ENCODE results near the gene TMEM178B. TPM values are rescaled to one million over a fixed set of nuclear protein-coding genes. Genes with fewer than 3 reads are reported as not detected.

TMEM178B gene
- total RNA-seq, 1 donor from 2014 or later = 49.8 TPM

- no peak overlapping the region for H3K4me3 Mint-ChIP-seq (ENCODE audit: unreplicated experiment)
- DNase-seq = no peak
- H3K27ac Mint-ChIP-seq (ENCODE audit: unreplicated experiment) = no peak overlapping the region
- no peak for TF ChIP-seq CTCF (IDR thresholded peaks at IDR 0.05; ENCODE audit: partially characterized antibody, unreplicated experiment)
- peaks cover 2% of the 10 kb centered on the region for H3K27me3 Mint-ChIP-seq (ENCODE audit: unreplicated experiment)
- peaks cover 10% of the 10 kb centered on the region for H3K4me1 Mint-ChIP-seq (ENCODE audit: low read depth, unreplicated experiment)
- peaks cover 15% of the 10 kb centered on the region for H3K36me3 Mint-ChIP-seq (ENCODE audit: unreplicated experiment)
- peaks cover 4% of the 10 kb centered on the region for H3K9me3 Mint-ChIP-seq (ENCODE audit: unreplicated experiment)
Observed at GRCh38 chr7:141430455-141431139, 356.7 kb downstream of the TMEM178B start.

GRCh38 chr7:141431140-141431479 is 357.2 kb downstream of the TMEM178B start:
- H3K27me3 Mint-ChIP-seq (ENCODE audit: unreplicated experiment) = peaks cover 2% of the 10 kb centered on the region
- no peak for DNase-seq
- H3K36me3 Mint-ChIP-seq (ENCODE audit: unreplicated experiment) = peaks cover 12% of the 10 kb centered on the region
- H3K9me3 Mint-ChIP-seq (ENCODE audit: unreplicated experiment) = peaks cover 4% of the 10 kb centered on the region
- TF ChIP-seq CTCF (IDR thresholded peaks at IDR 0.05; ENCODE audit: partially characterized antibody, unreplicated experiment) = no peak
- no peak overlapping the region for H3K27ac Mint-ChIP-seq (ENCODE audit: unreplicated experiment)
- no peak overlapping the region for H3K4me3 Mint-ChIP-seq (ENCODE audit: unreplicated experiment)
- peaks cover 10% of the 10 kb centered on the region for H3K4me1 Mint-ChIP-seq (ENCODE audit: low read depth, unreplicated experiment)

GRCh38 chr7:141431711-141432110 is 357.8 kb downstream of the TMEM178B start:
- Mint-ChIP-seq H3K27me3 (ENCODE audit: unreplicated experiment) (peaks cover 2% of the 10 kb centered on the region), H3K9me3 (ENCODE audit: unreplicated experiment) (peaks cover 1% of the 10 kb centered on the region), H3K36me3 (ENCODE audit: unreplicated experiment) (peaks cover 8% of the 10 kb centered on the region), H3K4me3 (ENCODE audit: unreplicated experiment) (no peak overlapping the region), H3K4me1 (ENCODE audit: low read depth, unreplicated experiment) (peaks cover 10% of the 10 kb centered on the region), H3K27ac (ENCODE audit: unreplicated experiment) (no peak overlapping the region)
- DNase-seq = no peak
- TF ChIP-seq CTCF (IDR thresholded peaks at IDR 0.05; ENCODE audit: partially characterized antibody, unreplicated experiment) = no peak

GRCh38 chr7:141433698-141434097 is 359.8 kb downstream of the TMEM178B start:
- Mint-ChIP-seq H3K36me3 (ENCODE audit: unreplicated experiment) (no peaks in the 10 kb centered on the region), H3K4me3 (ENCODE audit: unreplicated experiment) (no peak overlapping the region), H3K27me3 (ENCODE audit: unreplicated experiment) (peaks cover 2% of the 10 kb centered on the region), H3K9me3 (ENCODE audit: unreplicated experiment) (peaks cover 1% of the 10 kb centered on the region), H3K4me1 (ENCODE audit: low read depth, unreplicated experiment) (peaks cover 10% of the 10 kb centered on the region), H3K27ac (ENCODE audit: unreplicated experiment) (no peak overlapping the region)
- TF ChIP-seq CTCF (IDR thresholded peaks at IDR 0.05; ENCODE audit: partially characterized antibody, unreplicated experiment) = no peak
- DNase-seq = no peak

GRCh38 chr7:141436139-141436538 is 362.3 kb downstream of the TMEM178B start:
- peaks cover 3% of the 10 kb centered on the region for H3K9me3 Mint-ChIP-seq (ENCODE audit: unreplicated experiment)
- H3K4me1 Mint-ChIP-seq (ENCODE audit: low read depth, unreplicated experiment) = peaks cover 4% of the 10 kb centered on the region
- peaks cover 2% of the 10 kb centered on the region for H3K27me3 Mint-ChIP-seq (ENCODE audit: unreplicated experiment)
- H3K4me3 Mint-ChIP-seq (ENCODE audit: unreplicated experiment) = no peak overlapping the region
- DNase-seq = no peak
- no peak for TF ChIP-seq CTCF (IDR thresholded peaks at IDR 0.05; ENCODE audit: partially characterized antibody, unreplicated experiment)
- no peak overlapping the region for H3K27ac Mint-ChIP-seq (ENCODE audit: unreplicated experiment)
- H3K36me3 Mint-ChIP-seq (ENCODE audit: unreplicated experiment) = no peaks in the 10 kb centered on the region

Measured in glutamatergic neuron (in vitro differentiated cells).